Measurements from ENCODE around the gene KHDRBS2. TPM values are rescaled to one million over a fixed set of nuclear protein-coding genes. Genes with fewer than 3 reads are reported as not detected.

The KHDRBS2 gene
- total RNA-seq, 1 experiment from 2014 or later = 1.2 TPM

GRCh38 chr6:62102387-62102786, 183.6 kb downstream of the KHDRBS2 start (continued):
- TF ChIP-seq ZNF671 (CRISPR knock-in tag; IDR thresholded peaks at IDR 0.05) (no peak), FOXP1 (CRISPR knock-in tag; IDR thresholded peaks at IDR 0.05; ENCODE audit: borderline replicate concordance) (no peak), ESRRA (CRISPR knock-in tag; IDR thresholded peaks at IDR 0.05; ENCODE audit: borderline replicate concordance) (no peak)

GRCh38 chr6:62090442-62091229, 195.4 kb downstream of the KHDRBS2 start:
- ATAC-seq (no peak), DNase-seq (ENCODE audit: low spot score) (no peak)
- Mint-ChIP-seq H3K27ac (no peak overlapping the region), H3K9me3 (peaks cover 16% of the 10 kb centered on the region), H3K27me3 (ENCODE audit: low read depth) (peaks cover 2% of the 10 kb centered on the region), H3K4me1 (no peaks in the 10 kb centered on the region), H3K4me3 (no peak overlapping the region), H3K36me3 (no peaks in the 10 kb centered on the region; the same call in 1 of the 2 replicates)
- POLR2A ChIA-PET = no interaction called here
- CTCF ChIA-PET = no interaction called here
- TF ChIP-seq NR3C1 (CRISPR knock-in tag; conservative IDR thresholded peaks at IDR 0.05; ENCODE audit: low read depth) (no peak), FOXJ3 (CRISPR knock-in tag; IDR thresholded peaks at IDR 0.05; ENCODE audit: borderline replicate concordance) (no peak), KAT7 (CRISPR knock-in tag; IDR thresholded peaks at IDR 0.05; ENCODE audit: borderline replicate concordance) (no peak), IRF1 (CRISPR knock-in tag; IDR thresholded peaks at IDR 0.05) (no peak), OVOL2 (CRISPR knock-in tag; IDR thresholded peaks at IDR 0.05; ENCODE audit: borderline replicate concordance) (no peak), GABPB1 (CRISPR knock-in tag; IDR thresholded peaks at IDR 0.05) (no peak), ZNF263 (CRISPR knock-in tag; IDR thresholded peaks at IDR 0.05; ENCODE audit: low read depth) (no peak)

GRCh38 chr6:62089781-62090180, 196.2 kb downstream of the KHDRBS2 start:
- ChIA-PET CTCF (no interaction called here), POLR2A (no interaction called here)
- Mint-ChIP-seq H3K4me1 (no peaks in the 10 kb centered on the region), H3K4me3 (no peak overlapping the region), H3K36me3 (no peaks in the 10 kb centered on the region; the same call in 1 of the 2 replicates), H3K27me3 (ENCODE audit: low read depth) (peaks cover 2% of the 10 kb centered on the region), H3K27ac (no peak overlapping the region), H3K9me3 (peaks cover 15% of the 10 kb centered on the region)
- DNase-seq (ENCODE audit: low spot score) = no peak
- TF ChIP-seq ARID4B (CRISPR knock-in tag; IDR thresholded peaks at IDR 0.05; ENCODE audit: borderline replicate concordance) (no peak), OVOL2 (CRISPR knock-in tag; IDR thresholded peaks at IDR 0.05; ENCODE audit: borderline replicate concordance) (no peak), HMGXB4 (CRISPR knock-in tag; IDR thresholded peaks at IDR 0.05) (no peak), NFYB (CRISPR knock-in tag; conservative IDR thresholded peaks at IDR 0.05; ENCODE audit: low read depth) (no peak), NR3C1 (CRISPR knock-in tag; conservative IDR thresholded peaks at IDR 0.05; ENCODE audit: low read depth) (no peak), USF1 (CRISPR knock-in tag; IDR thresholded peaks at IDR 0.05) (no peak)
- no peak for ATAC-seq
